GM19372 (cell line): Measurements from ENCODE around the gene TMEM43.

ENCODE experiments used
- ATAC-seq: cut with Tn5 transposase; IDR thresholded peaks from one replicate; pipeline ENCODE4 v1.9.1; 2021; ENCODE audit warnings: mild to moderate bottlenecking, low read depth, moderate library complexity; ENCODE audit not compliant: unreplicated experiment

TMEM43 gene

DNA sequence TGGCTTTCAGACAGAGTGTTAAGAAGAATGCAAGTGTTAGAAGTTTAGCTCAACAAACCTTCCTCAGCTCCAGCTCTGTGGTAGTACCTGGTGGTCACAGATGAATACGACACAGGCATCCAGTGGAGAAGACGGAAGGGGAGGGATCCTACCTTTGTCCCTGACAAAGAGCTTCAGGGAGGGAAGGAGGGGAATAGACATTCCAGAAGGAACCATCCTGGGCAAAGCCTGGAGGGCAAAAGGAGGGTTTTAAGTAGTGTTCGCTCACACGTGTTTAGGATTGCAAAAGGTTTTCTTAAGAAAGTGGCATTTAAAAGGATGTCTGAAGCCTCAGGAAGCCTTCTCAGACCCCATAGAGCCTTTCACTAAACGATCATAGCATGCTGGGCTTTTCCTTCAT, 3.0 kb upstream of the TMEM43 start:
- no peak for ATAC-seq

DNA sequence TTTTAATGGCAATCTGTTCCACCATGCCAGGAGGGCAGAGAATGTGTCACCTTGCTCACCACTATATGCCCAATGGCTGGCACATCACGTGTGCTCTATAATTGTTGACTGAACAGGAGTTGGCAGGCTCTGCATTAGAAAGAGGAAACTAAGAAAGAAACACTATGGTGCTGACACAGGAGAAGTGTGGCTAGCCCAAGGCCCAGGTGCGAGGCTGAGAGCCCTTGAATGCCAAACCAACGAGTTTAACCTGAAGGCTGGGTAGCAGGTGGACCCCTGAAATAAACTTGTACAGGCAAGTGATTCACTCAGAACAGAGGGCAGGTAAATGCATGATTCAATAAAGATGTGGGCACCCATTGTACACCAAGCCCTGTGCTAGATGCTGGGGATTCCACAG, 2.6 kb upstream of the TMEM43 start:
- ATAC-seq = no peak

- no peak for ATAC-seq
Observed at GRCh38 chr3:14123308-14124222, 1.3 kb upstream of the TMEM43 start.

GRCh38 chr3:14124223-14124614, 633 bp upstream of the TMEM43 start:
- ATAC-seq = peak; percentile 34

GRCh38 chr3:14125193-14126016, 553 bp downstream of the TMEM43 start:
- ATAC-seq = peak; percentile 27

- no peak for ATAC-seq
Observed at GRCh38 chr3:14126017-14126886, 1.4 kb downstream of the TMEM43 start.

GRCh38 chr3:14126887-14127505, 2.1 kb downstream of the TMEM43 start:
- no peak for ATAC-seq

DNA sequence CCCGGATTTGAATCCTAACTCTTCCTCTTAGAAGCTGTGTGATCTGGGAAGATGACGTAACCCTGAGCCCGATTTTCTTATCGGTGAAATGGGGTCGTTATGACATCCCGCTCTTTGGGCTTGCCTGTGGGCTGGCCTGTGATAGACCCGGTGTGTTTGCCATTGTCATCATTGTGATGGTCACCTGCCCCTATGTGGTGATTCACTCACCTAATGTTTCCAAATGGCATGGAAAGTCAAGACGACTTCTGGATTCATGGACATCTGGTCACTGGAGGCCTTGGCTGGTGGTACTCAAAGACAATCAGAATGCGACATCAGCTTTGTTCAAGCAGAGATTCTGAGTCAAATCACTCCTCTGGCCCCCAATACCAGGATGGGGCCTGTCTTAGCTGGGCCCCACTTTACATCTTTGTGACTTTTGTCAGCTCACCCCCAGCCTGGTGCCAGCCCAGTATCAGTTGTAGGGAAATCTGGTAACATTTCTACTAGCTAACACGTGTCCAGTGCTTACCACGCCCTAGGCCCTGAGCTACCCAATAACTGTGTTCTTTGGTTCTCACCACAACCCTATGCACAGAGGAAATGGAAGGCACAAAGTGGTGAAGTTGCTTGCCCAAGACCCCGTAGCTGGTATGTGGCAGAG, 2.8 kb downstream of the TMEM43 start:
- no peak for ATAC-seq

GRCh38 chr3:14128724-14129123, 3.9 kb downstream of the TMEM43 start:
- ATAC-seq = no peak

DNA sequence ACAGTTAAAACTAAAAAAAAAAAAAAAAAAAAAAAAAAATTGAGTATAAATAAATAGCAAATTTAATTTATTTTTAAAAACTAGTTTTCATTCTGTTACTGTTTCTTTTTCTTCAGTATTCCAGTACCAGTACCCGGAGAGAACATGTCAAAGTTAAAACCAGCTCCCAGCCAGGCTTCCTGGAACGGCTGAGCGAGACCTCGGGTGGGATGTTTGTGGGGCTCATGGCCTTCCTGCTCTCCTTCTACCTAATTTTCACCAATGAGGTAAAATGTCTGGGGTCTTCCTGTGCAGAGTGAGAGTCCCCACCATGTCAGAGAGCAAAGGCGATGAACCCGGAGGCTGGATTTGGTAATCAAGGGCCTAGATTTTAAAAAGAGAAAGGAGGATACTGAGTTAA, 4.4 kb downstream of the TMEM43 start:
- ATAC-seq = no peak

DNA sequence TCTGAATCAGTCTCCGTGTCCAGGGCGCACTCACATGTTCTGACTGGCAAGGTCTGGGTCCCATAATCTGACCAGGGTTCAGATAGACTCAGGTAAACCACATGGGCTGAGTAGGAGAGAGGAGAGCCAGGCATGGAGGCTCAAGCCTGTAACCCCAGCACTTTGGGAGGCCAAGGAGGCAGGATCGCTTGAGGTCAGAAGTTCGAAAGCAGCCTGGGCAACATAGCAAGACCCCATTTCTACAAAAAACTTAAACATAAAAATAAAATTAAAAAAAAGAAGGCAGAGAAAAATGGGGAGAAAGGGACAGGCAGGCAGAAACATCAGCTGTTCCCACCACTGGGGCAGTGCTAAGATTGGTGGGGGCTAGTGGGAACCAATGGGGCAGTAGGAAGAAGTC, 5.4 kb downstream of the TMEM43 start:
- no peak for ATAC-seq

DNA sequence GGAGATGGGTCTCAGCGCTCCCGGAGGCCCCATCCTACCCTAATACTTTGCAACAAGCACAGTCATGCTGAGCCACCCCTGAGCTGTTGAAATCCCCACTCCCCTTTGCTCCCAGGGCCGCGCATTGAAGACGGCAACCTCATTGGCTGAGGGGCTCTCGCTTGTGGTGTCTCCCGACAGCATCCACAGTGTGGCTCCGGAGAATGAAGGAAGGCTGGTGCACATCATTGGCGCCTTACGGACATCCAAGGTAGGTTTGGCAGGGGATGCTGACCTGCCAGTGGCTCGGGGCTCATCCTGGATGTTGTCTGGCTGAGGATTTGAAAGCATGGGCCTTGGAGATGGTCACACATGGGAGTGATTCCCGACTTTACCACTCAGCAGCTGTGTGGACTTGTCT, 5.9 kb downstream of the TMEM43 start:
- no peak for ATAC-seq

DNA sequence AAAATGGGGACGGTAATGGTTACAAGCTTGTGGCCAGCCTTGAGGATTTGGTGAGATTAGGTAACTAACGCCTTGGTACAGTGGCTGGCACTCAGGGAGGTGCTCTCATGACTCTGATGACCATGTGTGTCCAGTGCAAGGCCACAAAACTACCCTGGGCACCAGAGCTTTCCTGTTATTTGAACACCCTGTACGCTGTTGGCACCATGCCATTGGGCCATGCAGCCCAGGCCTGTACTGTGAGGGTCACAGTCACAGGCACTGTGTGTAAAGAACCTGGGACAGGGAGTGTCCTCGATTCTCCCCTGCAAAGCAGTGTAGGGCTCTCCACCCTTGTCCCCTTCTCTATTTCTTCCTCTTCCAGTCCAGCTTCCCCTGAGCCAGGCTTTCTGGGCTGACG, 6.3 kb downstream of the TMEM43 start:
- ATAC-seq = no peak

GRCh38 chr3:14132120-14132519, 7.3 kb downstream of the TMEM43 start:
- no peak for ATAC-seq

GRCh38 chr3:14132689-14133088, 7.8 kb downstream of the TMEM43 start:
- ATAC-seq = no peak

DNA sequence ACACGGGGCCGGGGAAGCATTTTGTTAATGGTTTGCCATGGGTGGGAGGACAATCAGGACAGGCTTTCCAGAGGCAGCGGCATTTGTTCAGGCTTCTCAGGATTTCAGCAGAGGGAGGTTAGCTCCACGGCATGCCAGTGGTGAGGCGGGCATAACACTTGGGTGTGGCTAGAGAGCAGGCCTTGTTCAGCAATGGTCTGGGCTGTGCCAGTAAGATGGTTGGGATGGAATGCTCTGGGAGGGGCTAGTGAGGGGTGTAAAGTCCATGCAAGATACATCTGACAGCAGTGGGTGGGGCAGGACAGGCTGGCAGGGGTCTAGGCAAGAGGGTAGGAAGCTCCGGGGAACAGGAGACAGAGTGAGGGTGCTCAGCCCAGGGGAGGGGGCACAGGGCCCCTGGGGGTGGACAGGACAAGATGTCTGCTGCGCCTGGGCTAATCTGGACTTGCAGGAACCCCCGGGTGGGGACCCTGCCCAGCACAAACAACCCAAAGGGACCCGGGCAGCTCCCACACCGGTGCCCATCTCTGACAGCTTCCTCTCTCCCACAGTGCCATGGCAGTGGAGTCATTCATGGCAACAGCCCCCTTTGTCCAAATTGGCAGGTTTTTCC, 8.4 kb downstream of the TMEM43 start:
- no peak for ATAC-seq

DNA sequence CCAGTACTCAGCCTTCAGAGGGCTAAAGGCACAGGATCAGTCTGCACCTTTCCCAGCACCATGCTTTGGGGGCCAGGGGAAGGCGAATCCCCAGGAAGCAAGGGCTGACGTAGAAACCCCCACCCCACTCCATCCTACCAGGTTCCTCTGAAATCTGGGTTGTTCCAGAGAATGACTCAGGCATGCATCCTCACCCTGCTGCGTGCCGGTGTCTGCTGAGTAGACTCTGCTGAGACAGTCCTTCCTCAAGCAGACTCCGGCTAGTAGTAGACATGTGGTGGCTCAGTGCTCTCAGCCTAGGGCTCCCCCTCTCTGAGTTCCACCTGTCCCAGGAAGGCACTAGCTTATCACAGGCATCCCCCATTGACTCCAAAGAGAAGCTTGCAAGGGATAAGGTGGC, 9.0 kb downstream of the TMEM43 start:
- ATAC-seq = no peak

DNA sequence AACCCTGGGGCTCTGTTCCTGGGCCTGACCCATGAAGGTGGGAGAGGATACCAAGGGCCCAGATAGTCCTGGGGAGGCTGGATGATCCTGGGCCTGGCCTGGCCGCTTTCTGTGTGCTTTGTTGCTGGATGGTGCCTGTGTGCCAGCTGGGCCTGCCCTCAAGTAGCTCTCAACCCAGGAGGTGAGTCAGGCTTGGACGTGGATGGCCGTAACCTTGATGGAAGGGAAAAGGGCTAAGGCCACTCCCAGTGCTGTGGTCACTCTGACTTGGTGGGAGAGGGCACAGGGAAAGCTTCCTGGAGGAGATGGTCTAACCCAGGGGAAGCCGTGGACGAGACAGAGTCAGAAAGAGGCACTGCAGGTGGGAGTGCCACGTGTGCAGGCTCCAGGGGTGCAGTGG, 9.4 kb downstream of the TMEM43 start:
- no peak for ATAC-seq

GRCh38 chr3:14135581-14135980, 10.7 kb downstream of the TMEM43 start:
- no peak for ATAC-seq
